Osteocyte (in vitro differentiated cells): ENCODE results near the gene GNE. TPM values are rescaled to one million over a fixed set of nuclear protein-coding genes. Genes with fewer than 3 reads are reported as not detected.

Source experiments
- DNase-seq: peaks from one replicate; pipeline ENCODE4 v3.0.0; 2021; ENCODE audit warnings: mixed read lengths; ENCODE audit not compliant: unreplicated experiment; ENCODE audit errors: extremely low spot score
- H3K27ac Mint-ChIP-seq: one replicate; pipeline ENCODE4 v1.8.0; 2021; ENCODE audit warnings: mild to moderate bottlenecking, mixed read lengths; ENCODE audit not compliant: unreplicated experiment
- H3K27me3 Mint-ChIP-seq: one replicate; pipeline ENCODE4 v1.8.0; 2021; ENCODE audit warnings: mixed read lengths; ENCODE audit not compliant: unreplicated experiment
- H3K36me3 Mint-ChIP-seq: one replicate; pipeline ENCODE4 v1.8.0; 2021; ENCODE audit warnings: mixed read lengths; ENCODE audit not compliant: unreplicated experiment
- H3K4me1 Mint-ChIP-seq: one replicate; pipeline ENCODE4 v1.8.0; 2021; ENCODE audit warnings: mixed read lengths; ENCODE audit not compliant: unreplicated experiment
- H3K4me3 Mint-ChIP-seq: one replicate; pipeline ENCODE4 v1.8.0; 2021; ENCODE audit warnings: mild to moderate bottlenecking, moderate library complexity, mixed read lengths; ENCODE audit not compliant: unreplicated experiment
- H3K9me3 Mint-ChIP-seq: one replicate; pipeline ENCODE4 v1.8.0; 2021; ENCODE audit warnings: mixed read lengths; ENCODE audit not compliant: unreplicated experiment
- CTCF ChIP-seq: fragments of 200-600 bp; sonication (generic); IDR thresholded peaks from 2 replicates; pipeline ENCODE4 v1.5.0; 2021; ENCODE audit warnings: antibody characterized with exemption, mild to moderate bottlenecking, moderate library complexity
- total RNA-seq: library from RNA; stranded (reverse); gene quantifications from 2 replicates; pipeline ENCODE4 v1.2.1, GENCODE V29; 2021

GNE gene
- total RNA-seq, 1 donor from 2014 or later: 16.9 TPM

GRCh38 chr9:36170531-36170930 lies 87.7 kb downstream of the GNE start:
- Mint-ChIP-seq H3K27ac (no peak overlapping the region), H3K9me3 (no peaks in the 10 kb centered on the region), H3K4me3 (no peak overlapping the region), H3K27me3 (no peaks in the 10 kb centered on the region), H3K36me3 (no peaks in the 10 kb centered on the region), H3K4me1 (peaks cover 11% of the 10 kb centered on the region)
- DNase-seq: no peak
- no peak for TF ChIP-seq CTCF

- Mint-ChIP-seq H3K4me3 (no peak overlapping the region), H3K27me3 (no peaks in the 10 kb centered on the region), H3K27ac (no peak overlapping the region), H3K4me1 (peaks cover 19% of the 10 kb centered on the region), H3K9me3 (no peaks in the 10 kb centered on the region), H3K36me3 (no peaks in the 10 kb centered on the region)
- TF ChIP-seq CTCF: no peak
- no peak for DNase-seq
Measured at GRCh38 chr9:36169708-36170107, 88.5 kb downstream of the GNE start.

DNA sequence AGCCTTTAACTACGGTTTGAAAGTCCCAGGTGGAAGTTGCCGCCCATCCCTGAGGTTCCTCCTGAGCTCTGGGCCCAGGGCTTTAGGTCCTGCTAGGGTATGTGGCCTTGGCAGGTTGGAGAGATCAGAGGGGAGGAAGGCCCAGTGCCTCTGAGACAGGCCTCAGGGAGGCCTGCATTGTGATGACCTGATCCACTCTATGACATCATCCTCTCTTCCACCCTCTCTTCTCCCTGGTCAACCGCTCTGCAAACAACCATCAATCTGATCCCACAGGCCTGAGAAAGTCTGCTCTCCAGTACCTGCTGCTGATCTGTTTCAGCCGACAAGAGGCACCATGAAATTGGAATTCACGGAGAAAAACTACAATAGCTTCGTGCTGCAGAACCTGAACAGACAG lies 89.1 kb downstream of the GNE start, which contains the start of gene CCIN:
Gene CCIN, plus strand, starts transcription at position 223 of the 400 bp plus-strand sequence. Its CDS starts 115 bp downstream, at position 338.
- TF ChIP-seq CTCF: no peak
- Mint-ChIP-seq H3K27ac (no peak within 1 kb of the TSS), H3K4me1 (peaks cover 22% of the 10 kb centered on the region), H3K4me3 (no peak within 1 kb of the TSS), H3K9me3 (no peaks in the 10 kb centered on the region), H3K27me3 (no peaks in the 10 kb centered on the region), H3K36me3 (no peaks in the 10 kb centered on the region)
- DNase-seq: no peak

DNA sequence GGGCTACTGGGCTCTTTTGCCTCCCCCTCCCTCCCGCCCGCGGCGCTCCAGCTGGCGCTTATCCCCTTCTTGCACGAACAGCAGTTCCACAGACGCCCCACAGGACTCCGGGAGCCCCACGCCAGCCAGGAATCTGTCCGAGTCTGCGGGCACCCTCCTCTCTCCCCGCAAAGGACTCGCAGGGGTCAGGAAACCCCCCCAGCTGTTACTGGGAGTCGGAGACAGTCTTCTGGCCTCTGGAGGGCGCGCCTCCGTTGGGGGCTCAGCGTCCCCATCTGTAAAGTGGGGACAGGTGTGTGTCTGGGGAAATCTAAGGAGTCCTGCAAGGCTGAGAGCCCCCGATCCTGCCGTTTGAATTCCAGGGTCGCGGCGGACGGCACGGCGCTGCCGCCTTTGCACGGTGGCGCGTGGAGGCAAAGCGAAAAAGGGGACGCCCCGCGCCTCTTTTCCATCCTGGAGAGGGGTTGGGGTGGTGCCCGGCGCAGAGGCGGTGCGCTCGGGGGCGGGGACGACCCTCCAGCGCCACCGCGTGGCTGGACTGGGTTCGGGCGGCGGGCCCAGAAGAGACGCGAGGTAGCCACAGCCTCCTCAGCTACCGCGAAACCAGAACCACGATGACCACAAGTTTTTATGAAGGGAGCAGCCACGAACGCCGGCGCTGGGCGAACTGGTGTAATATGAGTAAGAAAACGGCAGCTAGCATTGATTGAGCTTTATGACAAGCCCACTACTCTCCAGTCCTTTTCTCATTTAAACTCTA lies 91.9 kb downstream of the GNE start:
- TF ChIP-seq CTCF: peak; percentile 98
- Mint-ChIP-seq H3K4me1 (peaks cover 45% of the 10 kb centered on the region), H3K9me3 (no peaks in the 10 kb centered on the region), H3K36me3 (no peaks in the 10 kb centered on the region), H3K27me3 (no peaks in the 10 kb centered on the region), H3K4me3 (peak overlapping the region; percentile 67), H3K27ac (no peak overlapping the region)
- peak; percentile 94 for DNase-seq

- no peak overlapping the region for H3K27ac Mint-ChIP-seq
- no peaks in the 10 kb centered on the region for H3K36me3 Mint-ChIP-seq
- TF ChIP-seq CTCF: no peak
- no peak for DNase-seq
- H3K27me3 Mint-ChIP-seq: no peaks in the 10 kb centered on the region
- no peak overlapping the region for H3K4me3 Mint-ChIP-seq
- peaks cover 50% of the 10 kb centered on the region for H3K4me1 Mint-ChIP-seq
- H3K9me3 Mint-ChIP-seq: no peaks in the 10 kb centered on the region
Measured at GRCh38 chr9:36165826-36166167, 92.5 kb downstream of the GNE start.
